Measurements from ENCODE around the gene YWHAQ. TPM values are rescaled to one million over a fixed set of nuclear protein-coding genes. Genes with fewer than 3 reads are reported as not detected.
"Not testable (repeated sequence)": the region's sequence is repeated elsewhere in the genome, so short reads cannot be mapped to it uniquely, and the experiment has no call there.

The YWHAQ gene
- total RNA-seq, 2 donors from 2014 or later, result 243 to 339 TPM

- intact Hi-C loops (cut with DNase I), result loop anchor here in 1 of 2 donors (10.0 kb wide), 2 partner anchors 52 to 452 kb away; no protein-coding TSS in a partner anchor
- no peak for DNase-seq (ENCODE audit: low spot score)
Measured at GRCh38 chr2:9573013-9573720, 57.6 kb downstream of the YWHAQ start.

GRCh38 chr2:9570182-9571060 is 60.4 kb downstream of the YWHAQ start:
- DNase-seq (ENCODE audit: low spot score), result no peak
- intact Hi-C loops (cut with DNase I), result loop anchor here in 1 of 2 donors (10.0 kb wide), 2 partner anchors 54 to 454 kb away; no protein-coding TSS in a partner anchor

GRCh38 chr2:9565436-9566153 is 65.2 kb downstream of the YWHAQ start:
- intact Hi-C loops (cut with DNase I), result no loop called here
- DNase-seq (ENCODE audit: low spot score), result peak; percentile 90

GRCh38 chr2:9560628-9561027 is 70.2 kb downstream of the YWHAQ start:
- intact Hi-C loops (cut with DNase I), result no loop called here
- DNase-seq (ENCODE audit: low spot score), result no peak

GRCh38 chr2:9558948-9559381 is 71.8 kb downstream of the YWHAQ start:
- DNase-seq (ENCODE audit: low spot score), result no peak
- intact Hi-C loops (cut with DNase I), result loop anchor here in 1 of 2 donors (10.0 kb wide), 2 partner anchors 66 to 136 kb away; no protein-coding TSS in a partner anchor

- intact Hi-C loops (cut with DNase I), result loop anchor here in 1 of 2 donors (10.0 kb wide), 2 partner anchors 69 to 139 kb away; no protein-coding TSS in a partner anchor
Measured at GRCh38 chr2:9556121-9556743, 74.6 kb downstream of the YWHAQ start.

GRCh38 chr2:9555297-9556120 is 75.3 kb downstream of the YWHAQ start, which contains the start of gene ADAM17:
ADAM17 (minus strand) TSS chr2:9555830; CDS start chr2:9555605, 225 bp downstream.
- DNase-seq (ENCODE audit: low spot score), result peak; percentile 100
- intact Hi-C loops (cut with DNase I), result loop anchor here in 1 of 2 donors (10.0 kb wide), 2 partner anchors 69 to 139 kb away; no protein-coding TSS in a partner anchor

More at GRCh38 chr2:9556121-9556743, 74.6 kb downstream of the YWHAQ start:
- DNase-seq (ENCODE audit: low spot score), result no peak

GRCh38 chr2:9554921-9555296 is 75.9 kb downstream of the YWHAQ start:
- intact Hi-C loops (cut with DNase I), result loop anchor here in 1 of 2 donors (10.0 kb wide), 2 partner anchors 70 to 140 kb away; no protein-coding TSS in a partner anchor
- no peak for DNase-seq (ENCODE audit: low spot score)

- intact Hi-C loops (cut with DNase I), result loop anchor here in 1 of 2 donors (10.0 kb wide), 2 partner anchors 72 to 142 kb away; no protein-coding TSS in a partner anchor
- DNase-seq (ENCODE audit: low spot score), result no peak
Measured at GRCh38 chr2:9552219-9553178, 78.3 kb downstream of the YWHAQ start.

GRCh38 chr2:9550859-9551391 is 79.9 kb downstream of the YWHAQ start:
- not testable (repeated sequence) for DNase-seq (ENCODE audit: low spot score)
- intact Hi-C loops (cut with DNase I), result loop anchor here in 1 of 2 donors (10.0 kb wide), 2 partner anchors 74 to 144 kb away; no protein-coding TSS in a partner anchor

GRCh38 chr2:9549420-9549819 is 81.4 kb downstream of the YWHAQ start:
- intact Hi-C loops (cut with DNase I), result no loop called here
- DNase-seq (ENCODE audit: low spot score), result no peak

- intact Hi-C loops (cut with DNase I), result no loop called here
- DNase-seq (ENCODE audit: low spot score), result no peak
Measured at GRCh38 chr2:9548506-9548905, 82.3 kb downstream of the YWHAQ start.

GRCh38 chr2:9547262-9547991 is 83.4 kb downstream of the YWHAQ start:
- intact Hi-C loops (cut with DNase I), result no loop called here
- no peak for DNase-seq (ENCODE audit: low spot score)

GRCh38 chr2:9545502-9545901 is 85.3 kb downstream of the YWHAQ start:
- intact Hi-C loops (cut with DNase I), result no loop called here
- no peak for DNase-seq (ENCODE audit: low spot score)

GRCh38 chr2:9543557-9543956 is 87.2 kb downstream of the YWHAQ start:
- DNase-seq (ENCODE audit: low spot score), result no peak

GRCh38 chr2:9539531-9539930 is 91.3 kb downstream of the YWHAQ start:
- intact Hi-C loops (cut with DNase I), result no loop called here
- DNase-seq (ENCODE audit: low spot score), result no peak

More at GRCh38 chr2:9543557-9543956, 87.2 kb downstream of the YWHAQ start:
- intact Hi-C loops (cut with DNase I), result no loop called here

All from posterior vena cava (tissue), 2 donors.